Calu3 (cell line): ENCODE data around the gene TFB1M. TPM values are rescaled to one million over a fixed set of nuclear protein-coding genes. Genes with fewer than 3 reads are reported as not detected.
"Not testable (repeated sequence)": the region's sequence is repeated elsewhere in the genome, so short reads cannot be mapped to it uniquely, and the experiment has no call there.

Source experiments
- BruUV-seq: library from RNA; stranded (reverse); fragments of 400-500 nt; replicated peaks from 2 replicates; lab custom pipeline; 2021; lab: Mats Ljungman, UMichigan
- CTCF ChIA-PET: fragments of 300-600 bp; sonication (Branson Sonifier 250); formaldehyde crosslinking; loops from one replicate; lab custom pipeline; 2022; ENCODE audit warnings: antibody characterized with exemption; lab: Charles Lee
- DNase-seq: peaks from one replicate; pipeline ENCODE4 v3.0.0; 2022
- H3K27ac Mint-ChIP-seq: one replicate; pipeline ENCODE4 v1.8.0; 2022; ENCODE audit warnings: mixed read lengths; ENCODE audit not compliant: unreplicated experiment
- H3K27me3 Mint-ChIP-seq: one replicate; pipeline ENCODE4 v1.8.0; 2022; ENCODE audit warnings: mixed read lengths; ENCODE audit not compliant: unreplicated experiment
- H3K36me3 Mint-ChIP-seq: one replicate; pipeline ENCODE4 v1.8.0; 2022; ENCODE audit warnings: mild to moderate bottlenecking, moderate library complexity, mixed read lengths; ENCODE audit not compliant: insufficient read depth, unreplicated experiment
- H3K4me1 Mint-ChIP-seq: one replicate; pipeline ENCODE4 v1.8.0; 2022; ENCODE audit warnings: mild to moderate bottlenecking, low read depth, mixed read lengths; ENCODE audit not compliant: unreplicated experiment
- H3K4me3 Mint-ChIP-seq: one replicate; pipeline ENCODE4 v1.8.0; 2022; ENCODE audit warnings: mild to moderate bottlenecking, low read depth, moderate library complexity, mixed read lengths; ENCODE audit not compliant: unreplicated experiment
- H3K9me3 Mint-ChIP-seq: one replicate; pipeline ENCODE4 v1.8.0; 2022; ENCODE audit warnings: low read depth, mixed read lengths; ENCODE audit not compliant: unreplicated experiment
- CTCF ChIP-seq: fragments of 200-600 bp; IDR thresholded peaks from one replicate; pipeline ENCODE4 v1.8.0; 2022; ENCODE audit warnings: antibody characterized with exemption; ENCODE audit not compliant: unreplicated experiment
- intact Hi-C: fragments of 100-400 bp; cut with micrococcal nuclease; formaldehyde crosslinking; loops from one replicate; pipeline ENCODE4 v1.10.0; 2022; ENCODE audit not compliant: unreplicated experiment
- total RNA-seq: library from RNA; stranded (reverse); gene quantifications from 2 replicates; pipeline ENCODE4 v1.2.3, GENCODE V29; 2022

The TFB1M gene
- total RNA-seq, 1 experiment from 2014 or later = 27.4 TPM

DNA sequence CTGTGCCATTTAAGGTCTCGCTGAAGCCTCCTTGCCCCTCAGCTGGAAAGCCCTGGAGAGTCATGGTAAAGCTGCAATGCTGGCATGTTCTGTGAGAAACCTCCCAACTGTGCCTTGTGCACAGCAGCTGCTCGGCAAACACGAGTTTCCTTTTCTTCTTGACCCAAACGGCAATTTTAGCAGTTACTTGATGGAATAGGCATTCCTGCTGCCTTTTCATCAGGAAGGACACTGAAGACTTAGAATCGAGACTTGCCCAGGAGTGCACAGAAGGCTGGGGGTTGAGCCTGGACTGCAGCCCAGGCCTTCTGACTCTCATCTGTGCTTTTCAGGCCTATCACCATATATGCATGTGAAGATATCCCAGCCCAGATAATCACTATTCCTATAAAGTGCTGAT, 79.2 kb downstream of the TFB1M start:
- no peak overlapping the region for H3K27ac Mint-ChIP-seq
- H3K9me3 Mint-ChIP-seq = peaks cover 2% of the 10 kb centered on the region
- no peaks in the 10 kb centered on the region for H3K4me1 Mint-ChIP-seq
- H3K36me3 Mint-ChIP-seq = peaks cover 10% of the 10 kb centered on the region
- no peak for DNase-seq
- no peak for TF ChIP-seq CTCF
- H3K4me3 Mint-ChIP-seq = no peak overlapping the region
- no peaks in the 10 kb centered on the region for H3K27me3 Mint-ChIP-seq
- BruUV-seq = no TSS peak
- CTCF ChIA-PET = no interaction called here
- intact Hi-C loops = no loop called here

DNA sequence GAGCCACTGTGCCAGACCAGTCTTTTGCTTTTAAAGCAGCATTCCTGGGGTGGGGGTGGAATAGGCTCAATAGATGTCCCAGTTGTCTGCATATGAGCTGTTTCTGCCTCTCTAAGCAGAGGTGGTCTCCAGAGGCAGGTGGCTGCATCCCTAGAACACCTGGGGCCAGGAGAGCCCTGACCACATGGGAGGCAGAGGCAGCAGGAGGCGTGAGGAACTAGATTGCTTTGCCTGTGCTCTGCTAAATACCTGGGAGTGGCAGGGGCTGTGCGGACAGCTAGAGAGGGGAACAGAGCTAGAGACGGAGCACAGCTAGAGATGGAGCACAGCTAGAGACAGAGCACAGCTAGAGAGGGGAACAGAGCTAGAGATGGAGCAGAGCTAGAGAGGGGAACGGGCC, 79.6 kb downstream of the TFB1M start:
- no TSS peak for BruUV-seq
- CTCF ChIA-PET = no interaction called here
- H3K27ac Mint-ChIP-seq = no peak overlapping the region
- TF ChIP-seq CTCF = no peak
- H3K27me3 Mint-ChIP-seq = no peaks in the 10 kb centered on the region
- no peaks in the 10 kb centered on the region for H3K4me1 Mint-ChIP-seq
- peaks cover 12% of the 10 kb centered on the region for H3K36me3 Mint-ChIP-seq
- intact Hi-C loops = no loop called here
- DNase-seq = no peak
- H3K4me3 Mint-ChIP-seq = no peak overlapping the region
- peaks cover 2% of the 10 kb centered on the region for H3K9me3 Mint-ChIP-seq

GRCh38 chr6:155234167-155234566, 80.1 kb downstream of the TFB1M start:
- Mint-ChIP-seq H3K36me3 (peaks cover 12% of the 10 kb centered on the region), H3K27me3 (no peaks in the 10 kb centered on the region), H3K4me1 (no peaks in the 10 kb centered on the region), H3K27ac (no peak overlapping the region), H3K4me3 (no peak overlapping the region), H3K9me3 (peaks cover 2% of the 10 kb centered on the region)
- no TSS peak for BruUV-seq
- intact Hi-C loops = no loop called here
- no peak for TF ChIP-seq CTCF
- CTCF ChIA-PET = no interaction called here
- DNase-seq = no peak

GRCh38 chr6:155232848-155233247, 81.4 kb downstream of the TFB1M start:
- H3K4me3 Mint-ChIP-seq = no peak overlapping the region
- CTCF ChIA-PET = no interaction called here

DNA sequence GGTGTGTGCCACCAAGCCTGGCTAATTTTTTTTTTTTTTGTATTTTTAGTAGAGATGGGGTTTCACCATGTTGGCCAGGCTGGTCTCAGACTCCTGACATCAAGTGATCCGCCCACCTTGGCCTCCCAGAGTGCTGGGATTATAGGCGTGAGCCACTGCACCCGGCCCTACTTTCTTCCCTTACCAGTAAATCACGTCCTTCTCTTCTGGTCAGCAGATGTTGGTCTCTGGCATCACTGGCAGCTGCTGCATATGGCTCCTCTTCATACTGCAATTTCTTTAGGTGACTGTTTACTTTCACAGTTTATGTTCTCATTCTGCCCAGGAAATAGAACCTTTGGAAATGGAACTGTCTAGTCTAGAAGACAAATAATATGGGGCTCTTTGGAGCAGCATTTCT, 83.3 kb downstream of the TFB1M start:
- H3K4me3 Mint-ChIP-seq, intact Hi-C loops, H3K4me1 Mint-ChIP-seq, H3K9me3 Mint-ChIP-seq, H3K27me3 Mint-ChIP-seq, DNase-seq, H3K27ac Mint-ChIP-seq, BruUV-seq, H3K36me3 Mint-ChIP-seq: not testable (repeated sequence)
- CTCF ChIA-PET = interaction anchor here (0.7 kb wide), 1 partner anchor 336 kb away, joined by 4 read pairs; no protein-coding TSS in a partner anchor

More at GRCh38 chr6:155232848-155233247, 81.4 kb downstream of the TFB1M start:
- Mint-ChIP-seq H3K27ac (no peak overlapping the region), H3K9me3 (no peaks in the 10 kb centered on the region), H3K4me1 (no peaks in the 10 kb centered on the region), H3K36me3 (peaks cover 5% of the 10 kb centered on the region), H3K27me3 (no peaks in the 10 kb centered on the region)
- DNase-seq = no peak
- intact Hi-C loops = no loop called here
- BruUV-seq = no TSS peak
- no peak for TF ChIP-seq CTCF
